Tibial artery (tissue), 4 donors: ENCODE data around the gene PAH.

Experiments used
- DNase-seq, 2 donors: peaks; one replicate each; pipeline ENCODE4 v3.0.0-alpha.2; 2019
- H3K27ac ChIP-seq, 2 donors: fragments of 200-600 bp; sonication (generic) in 1 of 2; 1 replicate in 1 of 2; 2 replicates in 1 of 2; pipeline ENCODE4 v1.5.1; 2018 to 2019; ENCODE audit warnings: mild to moderate bottlenecking in 1 of 2
- H3K27me3 ChIP-seq, 2 donors: fragments of 200-600 bp; sonication (generic) in 1 of 2; one replicate each; pipeline versions ENCODE4 v1.5.1 to v1.6.0; 2016 to 2019
- H3K36me3 ChIP-seq, 3 donors: fragments of 200-600 bp; sonication (generic) in 2 of 3; one replicate each; pipeline ENCODE4 v1.5.1; 2016 to 2019; ENCODE audit warnings: mild to moderate bottlenecking in 2 of 3
- H3K4me1 ChIP-seq, 4 donors: fragments of 200-600 bp; sonication (generic) in 2 of 4; 1 replicate in 3 of 4; 2 replicates in 1 of 4; pipeline ENCODE4 v1.5.1; 2016 to 2019
- H3K4me3 ChIP-seq, 2 donors: fragments of 200-600 bp; sonication (generic) in 1 of 2; 1 replicate in 1 of 2; 2 replicates in 1 of 2; pipeline ENCODE4 v1.5.1; 2018 to 2019; ENCODE audit warnings: mild to moderate bottlenecking in 2 of 2
- H3K9me3 ChIP-seq, 3 donors: fragments of 200-600 bp; sonication (generic) in 1 of 3; one replicate each; pipeline ENCODE4 v1.5.1; 2016 to 2019
- intact Hi-C: fragments of 100-400 bp; cut with DNase I; formaldehyde crosslinking; loops from one replicate; pipeline ENCODE4 v1.15.0; 2023; ENCODE audit warnings: low total_unique reads
- TF ChIP-seq, protein P1 (sequence below), 2 experiments: fragments of 200-600 bp in 1 of 2; fragments of 450-650 bp in 1 of 2; IDR thresholded peaks; one replicate each; pipeline ENCODE4 v1.5.1; 2017 to 2019; ENCODE audit warnings: antibody characterized with exemption in 2 of 2, mild to moderate bottlenecking in 1 of 2, moderate library complexity in 1 of 2

The PAH gene

DNA sequence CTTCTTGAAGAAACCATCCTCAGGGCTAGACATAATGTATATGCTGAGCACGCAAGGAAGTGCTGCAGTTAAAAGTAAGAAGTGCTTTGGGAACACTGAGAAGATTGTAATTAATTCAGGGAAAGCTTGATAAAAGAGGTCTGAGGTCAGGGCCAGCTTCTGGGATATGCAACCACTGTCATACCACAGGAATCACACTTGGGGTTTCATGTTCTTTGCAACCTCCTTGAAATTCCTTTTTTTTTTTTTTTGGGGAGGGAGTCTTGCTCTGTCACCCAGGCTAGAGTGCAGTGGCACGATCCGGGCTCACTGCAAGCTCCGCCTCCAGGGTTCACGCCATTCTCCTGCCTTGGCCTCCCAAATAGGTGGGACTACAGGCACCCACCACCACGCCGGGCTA, 6.9 kb downstream of the PAH start:
- intact Hi-C loops = no loop called here
- no peak for DNase-seq

DNA sequence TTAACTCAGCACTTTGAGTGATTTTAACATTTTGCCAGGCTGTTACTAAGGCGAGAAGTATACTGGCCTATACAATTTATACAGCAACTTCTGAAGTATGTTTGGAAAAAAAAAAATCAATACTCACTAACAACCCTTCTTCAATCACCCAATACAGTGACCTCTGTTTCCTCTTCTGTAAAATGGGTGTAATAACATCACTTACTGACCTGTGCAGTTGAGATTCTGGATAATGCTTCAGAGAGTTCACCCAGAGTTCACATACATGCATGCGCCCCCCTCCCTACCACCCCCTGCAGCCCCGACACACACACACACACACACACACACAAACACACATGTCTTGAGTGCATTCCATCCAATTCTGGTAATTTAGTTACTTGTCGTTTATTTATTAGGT, 9.1 kb downstream of the PAH start:
- no peaks in the 10 kb centered on the region for H3K36me3 ChIP-seq
- no peak overlapping the region for H3K27ac ChIP-seq
- H3K4me3 ChIP-seq = no peak overlapping the region
- no peak for DNase-seq
- intact Hi-C loops = no loop called here
- no peaks in the 10 kb centered on the region for H3K4me1 ChIP-seq
- no peaks in the 10 kb centered on the region for H3K27me3 ChIP-seq
- TF ChIP-seq, protein P1, sequence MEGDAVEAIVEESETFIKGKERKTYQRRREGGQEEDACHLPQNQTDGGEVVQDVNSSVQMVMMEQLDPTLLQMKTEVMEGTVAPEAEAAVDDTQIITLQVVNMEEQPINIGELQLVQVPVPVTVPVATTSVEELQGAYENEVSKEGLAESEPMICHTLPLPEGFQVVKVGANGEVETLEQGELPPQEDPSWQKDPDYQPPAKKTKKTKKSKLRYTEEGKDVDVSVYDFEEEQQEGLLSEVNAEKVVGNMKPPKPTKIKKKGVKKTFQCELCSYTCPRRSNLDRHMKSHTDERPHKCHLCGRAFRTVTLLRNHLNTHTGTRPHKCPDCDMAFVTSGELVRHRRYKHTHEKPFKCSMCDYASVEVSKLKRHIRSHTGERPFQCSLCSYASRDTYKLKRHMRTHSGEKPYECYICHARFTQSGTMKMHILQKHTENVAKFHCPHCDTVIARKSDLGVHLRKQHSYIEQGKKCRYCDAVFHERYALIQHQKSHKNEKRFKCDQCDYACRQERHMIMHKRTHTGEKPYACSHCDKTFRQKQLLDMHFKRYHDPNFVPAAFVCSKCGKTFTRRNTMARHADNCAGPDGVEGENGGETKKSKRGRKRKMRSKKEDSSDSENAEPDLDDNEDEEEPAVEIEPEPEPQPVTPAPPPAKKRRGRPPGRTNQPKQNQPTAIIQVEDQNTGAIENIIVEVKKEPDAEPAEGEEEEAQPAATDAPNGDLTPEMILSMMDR (IDR thresholded peaks at IDR 0.05) = no peak
- H3K9me3 ChIP-seq = no peaks in the 10 kb centered on the region

More for the DNA sequence above, 6.9 kb downstream of the PAH start:
- Histone ChIP-seq H3K27ac (no peak overlapping the region), H3K27me3 (no peaks in the 10 kb centered on the region), H3K9me3 (no peaks in the 10 kb centered on the region), H3K4me3 (no peak overlapping the region), H3K4me1 (no peaks in the 10 kb centered on the region), H3K36me3 (no peaks in the 10 kb centered on the region)
- TF ChIP-seq, protein P1 (IDR thresholded peaks at IDR 0.05) = no peak

DNA sequence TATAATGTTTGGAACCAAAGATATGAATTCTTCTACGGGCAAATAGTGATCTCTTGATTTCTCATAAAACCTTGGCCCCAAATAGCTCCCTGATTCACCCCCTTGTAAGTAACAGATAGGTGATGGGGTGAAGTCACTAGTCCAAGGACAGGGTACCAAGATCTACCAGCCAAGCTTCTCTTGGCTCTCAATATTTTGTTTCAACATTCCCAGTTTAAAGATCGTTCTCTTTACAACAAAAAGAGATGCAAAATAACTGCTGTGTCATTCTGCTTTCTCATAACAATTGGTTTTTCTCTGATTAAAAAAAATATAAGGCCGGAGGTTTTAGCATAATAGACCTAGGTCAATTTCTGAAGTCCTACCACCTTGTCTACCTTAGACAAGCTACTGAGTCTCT, 11.8 kb downstream of the PAH start:
- intact Hi-C loops = no loop called here
- no peak overlapping the region for H3K4me3 ChIP-seq
- no peak for DNase-seq

DNA sequence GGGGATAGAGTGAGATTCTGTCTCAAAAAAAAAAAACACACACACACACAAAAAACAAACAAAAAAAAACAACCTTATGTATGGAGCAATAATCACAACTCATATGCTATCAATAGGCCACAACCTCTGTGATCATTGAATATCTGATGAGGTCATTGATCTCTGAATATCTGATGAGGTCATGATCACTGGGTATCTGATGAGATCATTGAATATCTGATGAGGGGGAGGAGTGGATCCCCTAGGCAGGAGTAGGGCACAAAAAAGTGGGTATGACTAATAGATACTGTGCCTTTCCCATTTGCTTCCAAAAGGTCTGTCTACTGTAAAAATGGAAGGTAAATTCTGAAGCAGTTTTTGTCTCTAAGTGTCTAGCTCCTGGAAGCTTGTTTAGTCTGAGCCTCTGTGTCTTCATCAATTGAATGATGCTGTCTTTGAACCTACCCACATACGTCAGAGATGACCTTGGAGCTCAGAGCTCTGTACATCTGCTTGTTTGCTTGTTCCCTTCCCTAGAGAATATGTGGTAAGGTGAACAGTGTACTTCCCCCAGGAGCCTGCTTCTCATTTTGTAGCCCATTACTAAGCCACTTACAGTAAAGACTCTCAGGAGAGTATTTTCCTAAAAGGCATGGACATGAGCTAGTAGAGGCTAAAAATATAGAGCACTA, 13.6 kb downstream of the PAH start:
- no peak for DNase-seq
- intact Hi-C loops = no loop called here
- TF ChIP-seq, protein P1 (IDR thresholded peaks at IDR 0.05) = no peak
- Histone ChIP-seq H3K9me3 (no peaks in the 10 kb centered on the region), H3K27ac (no peak overlapping the region), H3K4me3 (no peak overlapping the region), H3K4me1 (no peaks in the 10 kb centered on the region), H3K27me3 (no peaks in the 10 kb centered on the region), H3K36me3 (no peaks in the 10 kb centered on the region)

More for the DNA sequence above, 11.8 kb downstream of the PAH start:
- Histone ChIP-seq H3K27ac (no peak overlapping the region), H3K36me3 (no peaks in the 10 kb centered on the region), H3K4me1 (no peaks in the 10 kb centered on the region), H3K9me3 (no peaks in the 10 kb centered on the region), H3K27me3 (no peaks in the 10 kb centered on the region)
- TF ChIP-seq, protein P1 (IDR thresholded peaks at IDR 0.05) = no peak

DNA sequence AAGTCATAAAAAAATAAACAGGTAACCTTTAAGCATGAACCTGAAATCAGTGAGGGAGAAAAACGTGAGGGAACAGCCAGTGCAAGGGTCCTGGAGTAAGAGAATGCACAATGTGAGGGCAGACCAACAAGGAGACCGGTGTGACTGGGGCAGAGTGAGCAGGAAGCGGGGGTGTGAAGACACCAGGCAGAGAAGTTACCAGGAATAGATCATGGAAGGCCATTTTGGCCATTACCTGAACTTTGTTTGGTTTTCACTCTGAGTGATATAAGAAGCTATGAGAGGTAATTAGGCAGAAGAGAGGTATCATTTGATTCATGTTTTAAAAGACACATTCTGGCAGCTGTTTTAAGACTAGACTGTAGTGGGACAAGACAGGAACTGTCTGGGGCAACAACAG, 15.0 kb downstream of the PAH start:
- no peaks in the 10 kb centered on the region for H3K9me3 ChIP-seq
- DNase-seq = no peak
- H3K36me3 ChIP-seq = no peaks in the 10 kb centered on the region
- no peaks in the 10 kb centered on the region for H3K4me1 ChIP-seq
- H3K27ac ChIP-seq = no peak overlapping the region
- no peaks in the 10 kb centered on the region for H3K27me3 ChIP-seq
- H3K4me3 ChIP-seq = no peak overlapping the region
- TF ChIP-seq, protein P1 (IDR thresholded peaks at IDR 0.05) = no peak
- intact Hi-C loops = no loop called here

DNA sequence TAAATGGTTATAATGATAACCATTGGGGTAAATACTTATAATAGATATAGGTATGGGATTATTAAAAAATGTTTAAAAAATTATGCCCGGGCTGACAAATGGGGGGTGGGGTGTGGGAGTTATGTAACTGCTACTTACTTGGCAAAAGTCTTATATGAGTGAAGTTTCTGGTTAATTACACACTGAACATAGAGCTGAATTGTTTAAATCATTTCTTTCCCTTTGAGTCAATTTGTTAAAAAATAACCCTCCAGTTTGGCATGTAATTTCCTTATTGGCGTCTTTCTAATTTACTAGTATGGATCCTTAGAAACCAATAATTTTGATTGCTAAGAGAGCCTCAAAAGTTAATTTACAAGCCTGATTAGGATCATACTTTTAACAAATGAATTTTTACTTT, 16.7 kb downstream of the PAH start:
- TF ChIP-seq, protein P1 (IDR thresholded peaks at IDR 0.05) = no peak
- intact Hi-C loops = no loop called here

More for the DNA sequence above, 16.7 kb downstream of the PAH start:
- Histone ChIP-seq H3K4me3 (no peak overlapping the region), H3K9me3 (no peaks in the 10 kb centered on the region), H3K36me3 (no peaks in the 10 kb centered on the region), H3K27ac (no peak overlapping the region), H3K4me1 (no peaks in the 10 kb centered on the region), H3K27me3 (no peaks in the 10 kb centered on the region)
- no peak for DNase-seq
